T-cell (primary cell): Measurements from ENCODE around the gene CTSF. TPM values are rescaled to one million over a fixed set of nuclear protein-coding genes. Genes with fewer than 3 reads are reported as not detected.

Experiments used
- ATAC-seq, 4 experiments: fragments of 200-7000 bp in 3 of 4; fragments of 150-1000 bp in 1 of 4; cut with Tn5 transposase; replicated peaks in 1 of 4; 1 replicate in 3 of 4; 2 replicates in 1 of 4; pipeline ENCODE4 v1.10.0; 2021; ENCODE audit warnings: moderate library complexity in 3 of 4, mild to moderate bottlenecking in 2 of 4, moderate number of reproducible peaks in 1 of 4
- CTCF ChIA-PET, 2 donors: fragments of 300-600 bp; sonication (Branson Sonifier 250); formaldehyde crosslinking; loops; one replicate each; lab custom pipeline; 2022; ENCODE audit warnings: antibody characterized with exemption in 2 of 2; lab: Charles Lee
- POLR2A ChIA-PET, 2 donors: fragments of 300-600 bp; sonication (Branson Sonifier 250); formaldehyde crosslinking; loops; one replicate each; lab custom pipeline; 2022; ENCODE audit warnings: antibody characterized with exemption in 2 of 2; lab: Charles Lee
- DNase-seq, 35 experiments: peaks; one replicate each; pipeline versions ENCODE4 v3.0.0 to v3.0.0-alpha.2; 2013 to 2023
- H3K27ac ChIP-seq: one replicate; pipeline ENCODE4 v1.5.1; 2013; ENCODE audit warnings: low read length
- H3K27me3 ChIP-seq, 2 experiments: replicated peaks in 1 of 2; 1 replicate in 1 of 2; 2 replicates in 1 of 2; pipeline versions ENCODE4 v1.6.1 to v1.7.0; 2013; ENCODE audit warnings: low read length in 1 of 2, mixed read lengths in 1 of 2; ENCODE audit not compliant: control insufficient read depth in 2 of 2, insufficient read depth in 2 of 2; ENCODE audit errors: extremely low read depth in 1 of 2
- H3K36me3 ChIP-seq, 2 donors: 1 replicate in 1 of 2; 2 replicates in 1 of 2; pipeline versions ENCODE4 v1.6.1 to v1.7.0; 2013; ENCODE audit warnings: low read length in 1 of 2; ENCODE audit not compliant: control insufficient read depth in 2 of 2, insufficient read depth in 1 of 2; ENCODE audit errors: extremely low read depth in 1 of 2
- H3K4me1 ChIP-seq, 2 experiments: 1 replicate in 1 of 2; 2 replicates in 1 of 2; pipeline versions ENCODE4 v1.6.1 to v1.7.0; 2013; ENCODE audit warnings: low read length in 2 of 2, mixed read lengths in 1 of 2; ENCODE audit not compliant: insufficient read depth in 2 of 2, control insufficient read depth in 1 of 2; ENCODE audit errors: extremely low read depth in 1 of 2
- H3K4me3 ChIP-seq, 2 donors: 1 replicate in 1 of 2; 2 replicates in 1 of 2; pipeline versions ENCODE4 v1.5.1 to v1.7.0; 2013; ENCODE audit warnings: mild to moderate bottlenecking in 2 of 2, low read length in 1 of 2, moderate library complexity in 1 of 2; ENCODE audit not compliant: control insufficient read depth in 1 of 2; ENCODE audit errors: extremely low read depth in 1 of 2
- H3K9me3 ChIP-seq: 2 replicates; pipeline ENCODE4 v1.7.0; 2013
- H3K27ac Mint-ChIP-seq, 2 donors: one replicate each; pipeline ENCODE4 v1.8.0; 2020 to 2021; ENCODE audit warnings: mild to moderate bottlenecking in 2 of 2, mixed read lengths in 2 of 2
- H3K27me3 Mint-ChIP-seq, 2 donors: one replicate each; pipeline ENCODE4 v1.8.0; 2021 to 2022; ENCODE audit warnings: mixed read lengths in 2 of 2
- H3K36me3 Mint-ChIP-seq: one replicate; pipeline ENCODE4 v1.8.0; 2021; ENCODE audit warnings: mixed read lengths
- H3K4me1 Mint-ChIP-seq, 3 donors: one replicate each; pipeline ENCODE4 v1.8.0; 2020 to 2022; ENCODE audit warnings: mixed read lengths in 3 of 3, mild to moderate bottlenecking in 1 of 3
- H3K4me3 Mint-ChIP-seq, 3 donors: one replicate each; pipeline ENCODE4 v1.8.0; 2020 to 2022; ENCODE audit warnings: mild to moderate bottlenecking in 3 of 3, mixed read lengths in 3 of 3, moderate library complexity in 3 of 3
- H3K9me3 Mint-ChIP-seq, 3 donors: one replicate each; pipeline ENCODE4 v1.8.0; 2020 to 2022; ENCODE audit warnings: mixed read lengths in 3 of 3
- WGBS: methylation state at CpG from one replicate; pipeline ENCODE4 v1.1.5; 2013; ENCODE audit warnings: missing lambda C conversion rate; ENCODE audit not compliant: insufficient coverage; 5-methylcytosine and 5-hydroxymethylcytosine counted together
- total RNA-seq, 35 experiments: library from RNA in 6 of 35; stranded (reverse) in 6 of 35; fragments of 120-200 nt in 1 of 35; gene quantifications; one replicate each; pipeline versions ENCODE4 v1.2.1 to v1.2.4 and lab custom pipeline; 2013 to 2026

CTSF gene
- total RNA-seq, 5 donors from 2014 or later (not counting 1 experiment from before 2014, with no cell fraction given) = 18.2 to 39.3 (median 30.4) TPM

- Mint-ChIP-seq H3K36me3 (no peaks in the 10 kb centered on the region), H3K27ac (no peak overlapping the region), H3K4me1 (peaks cover 5 to 9% (median 6%) of the 10 kb centered on the region in 3 donors), H3K9me3 (no peaks in the 10 kb centered on the region), H3K4me3 (no peak overlapping the region), H3K27me3 (no peaks in the 10 kb centered on the region)
- Histone ChIP-seq H3K27ac (no peak overlapping the region), H3K27me3 (peaks cover 0 to 10% of the 10 kb centered on the region in 2 experiments), H3K4me3 (no peak overlapping the region), H3K4me1 (peaks cover 0 to 13% of the 10 kb centered on the region in 2 experiments), H3K9me3 (no peaks in the 10 kb centered on the region), H3K36me3 (no peaks in the 10 kb centered on the region)
- DNase-seq (no peak), ATAC-seq (no peak)
- WGBS = 81% methylated on average over 3 of the region's 4 CpGs
- ChIA-PET CTCF (no interaction called here), POLR2A (no interaction called here)
Observed at GRCh38 chr11:66550887-66551286, 17.5 kb downstream of the CTSF start.

- POLR2A ChIA-PET = no interaction called here
- CTCF ChIA-PET = no interaction called here
- Histone ChIP-seq H3K4me1 (peaks cover 0 to 21% of the 10 kb centered on the region in 2 experiments), H3K27me3 (peaks cover 0 to 7% of the 10 kb centered on the region in 2 experiments), H3K4me3 (no peak overlapping the region), H3K36me3 (no peaks in the 10 kb centered on the region), H3K27ac (no peak overlapping the region), H3K9me3 (no peaks in the 10 kb centered on the region)
- Mint-ChIP-seq H3K27me3 (no peaks in the 10 kb centered on the region), H3K4me1 (peaks cover 11 to 16% (median 14%) of the 10 kb centered on the region in 3 donors), H3K27ac (no peak overlapping the region), H3K36me3 (no peaks in the 10 kb centered on the region), H3K4me3 (no peak overlapping the region), H3K9me3 (no peaks in the 10 kb centered on the region)
- ATAC-seq = no peak
- no peak for DNase-seq
- no CpG with 5 or more reads among the region's 3 CpGs for WGBS
Observed at GRCh38 chr11:66549696-66550095, 18.7 kb downstream of the CTSF start.

GRCh38 chr11:66548774-66549630 is 19.4 kb downstream of the CTSF start:
- ChIA-PET POLR2A (no interaction called here), CTCF (interaction anchor here in 1 of 2 donors (0.5 kb wide), 1 partner anchor 895 kb away, joined by 5 read pairs; no protein-coding TSS in a partner anchor)
- H3K36me3 Mint-ChIP-seq = no peaks in the 10 kb centered on the region
- Histone ChIP-seq H3K27ac (no peak overlapping the region), H3K4me3 (no peak overlapping the region), H3K36me3 (no peaks in the 10 kb centered on the region), H3K27me3 (peaks cover 0 to 4% of the 10 kb centered on the region in 2 experiments), H3K9me3 (no peaks in the 10 kb centered on the region), H3K4me1 (peaks cover 4 to 28% of the 10 kb centered on the region in 2 experiments)
- ATAC-seq = no peak
- no peak for DNase-seq
- no peaks in the 10 kb centered on the region for H3K27me3 Mint-ChIP-seq
- peak overlapping the region in 1 of 2 donors; percentile 12 for H3K27ac Mint-ChIP-seq
- peaks cover 16 to 23% (median 19%) of the 10 kb centered on the region in 3 donors for H3K4me1 Mint-ChIP-seq
- no peaks in the 10 kb centered on the region for H3K9me3 Mint-ChIP-seq
- peak overlapping the region; percentile 17 to 43 (median 26) for H3K4me3 Mint-ChIP-seq
- WGBS = 79% methylated on average over 14 of the region's 16 CpGs

GRCh38 chr11:66548041-66548440 is 20.4 kb downstream of the CTSF start:
- 84% methylated on average over 11 of the region's 11 CpGs for WGBS
- Mint-ChIP-seq H3K4me1 (peaks cover 25 to 32% (median 28%) of the 10 kb centered on the region in 3 donors), H3K36me3 (no peaks in the 10 kb centered on the region), H3K9me3 (no peaks in the 10 kb centered on the region), H3K27me3 (no peaks in the 10 kb centered on the region), H3K27ac (no peak overlapping the region), H3K4me3 (peak overlapping the region in 2 of 3 donors; percentile 21 to 41)
- ATAC-seq (no peak), DNase-seq (no peak)
- peaks cover 0 to 2% of the 10 kb centered on the region in 2 donors for H3K36me3 ChIP-seq
- H3K27ac ChIP-seq = no peak overlapping the region
- peaks cover 0 to 2% of the 10 kb centered on the region in 2 experiments for H3K27me3 ChIP-seq
- H3K9me3 ChIP-seq = no peaks in the 10 kb centered on the region
- peaks cover 8 to 38% of the 10 kb centered on the region in 2 experiments for H3K4me1 ChIP-seq
- H3K4me3 ChIP-seq = no peak overlapping the region
- POLR2A ChIA-PET = no interaction called here
- CTCF ChIA-PET = no interaction called here

- no peak for DNase-seq
- CTCF ChIA-PET = no interaction called here
- 73% methylated on average over 3 of the region's 5 CpGs for WGBS
- no peaks in the 10 kb centered on the region for H3K27me3 Mint-ChIP-seq
- H3K9me3 Mint-ChIP-seq = no peaks in the 10 kb centered on the region
- H3K27ac Mint-ChIP-seq = no peak overlapping the region
- POLR2A ChIA-PET = no interaction called here
- Histone ChIP-seq H3K27me3 (peaks cover 0 to 2% of the 10 kb centered on the region in 2 experiments), H3K27ac (no peak overlapping the region), H3K9me3 (no peaks in the 10 kb centered on the region), H3K4me3 (no peak overlapping the region), H3K4me1 (peaks cover 8 to 42% of the 10 kb centered on the region in 2 experiments), H3K36me3 (peaks cover 0 to 6% of the 10 kb centered on the region in 2 donors)
- peak overlapping the region in 2 of 3 donors; percentile 21 to 41 for H3K4me3 Mint-ChIP-seq
- no peak for ATAC-seq
- peaks cover 30 to 36% (median 32%) of the 10 kb centered on the region in 3 donors for H3K4me1 Mint-ChIP-seq
- peaks cover 2% of the 10 kb centered on the region for H3K36me3 Mint-ChIP-seq
Observed at GRCh38 chr11:66547662-66548009, 20.8 kb downstream of the CTSF start.

- Mint-ChIP-seq H3K9me3 (no peaks in the 10 kb centered on the region), H3K4me3 (peak overlapping the region; percentile 81 to 85 (median 85)), H3K27ac (peak overlapping the region in 1 of 2 donors; percentile 16), H3K4me1 (peaks cover 35 to 42% (median 38%) of the 10 kb centered on the region in 3 donors), H3K36me3 (peaks cover 8% of the 10 kb centered on the region), H3K27me3 (no peaks in the 10 kb centered on the region)
- Histone ChIP-seq H3K36me3 (peaks cover 0 to 11% of the 10 kb centered on the region in 2 donors), H3K9me3 (no peaks in the 10 kb centered on the region), H3K4me3 (peak overlapping the region in 1 of 2 donors; percentile 86), H3K27ac (no peak overlapping the region), H3K27me3 (peaks cover 0 to 2% of the 10 kb centered on the region in 2 experiments), H3K4me1 (peaks cover 8 to 42% of the 10 kb centered on the region in 2 experiments)
- ATAC-seq (no peak), DNase-seq (no peak)
- ChIA-PET CTCF (interaction anchor here in 1 of 2 donors (0.8 kb wide), 1 partner anchor 81 kb away, joined by 3 read pairs; the partner anchor contains the start of gene PELI3), POLR2A (no interaction called here)
- 56% methylated on average over 16 of the region's 18 CpGs for WGBS
Observed at GRCh38 chr11:66546966-66547661, 21.3 kb downstream of the CTSF start.
